GM12878 (cell line): Measurements from ENCODE around the gene ZIC5. TPM values are rescaled to one million over a fixed set of nuclear protein-coding genes. Genes with fewer than 3 reads are reported as not detected.

Experiments used
- ATAC-seq: fragments of 200-7000 bp; cut with Tn5 transposase; 3 replicates; pipeline ENCODE4 v1.9.1; 2020; ENCODE audit warnings: mild to moderate bottlenecking, moderate library complexity
- BruUV-seq: library from RNA; stranded (reverse); fragments of 400-500 nt; replicated peaks from 2 replicates; lab custom pipeline; 2021; lab: Mats Ljungman, UMichigan
- CTCF ChIA-PET: fragments of 300-600 bp; sonication (Branson Sonifier 250); formaldehyde crosslinking; extraction: SDS; loops from one replicate; lab custom pipeline; 2021; ENCODE audit warnings: inconsistent platforms; lab: Yijun Ruan, JAX
- POLR2A ChIA-PET: fragments of 350-600 bp; formaldehyde crosslinking; extraction: SDS; loops from one replicate; lab custom pipeline; 2021; ENCODE audit warnings: inconsistent platforms; lab: Charles Lee
- RAD21 ChIA-PET: fragments of 300-600 bp; sonication (Branson Sonifier 250); formaldehyde crosslinking; loops from one replicate; lab custom pipeline; 2023; ENCODE audit warnings: antibody characterized with exemption; ENCODE audit not compliant: unreplicated experiment; lab: Charles Lee
- SMC1A ChIA-PET: fragments of 300-600 bp; sonication (Branson Sonifier 250); formaldehyde crosslinking; loops from one replicate; lab custom pipeline; 2023; ENCODE audit not compliant: unreplicated experiment, uncharacterized antibody; lab: Charles Lee
- DNase-seq: peaks from one replicate; pipeline ENCODE4 v3.0.0-alpha.2; 2011; ENCODE audit warnings: low read depth, low spot score
- FAIRE-seq: peaks from 3 replicates; lab custom pipeline; 2011; peaks lifted over from hg19 to GRCh38; lab: Jason Lieb, UNC
- H2AFZ ChIP-seq: 2 replicates; pipeline ENCODE4 v1.6.0; 2011; ENCODE audit warnings: low read depth, low read length, control low read depth; ENCODE audit not compliant: control insufficient read depth
- H3K27ac ChIP-seq: 2 replicates; pipeline ENCODE4 v1.5.1; 2011; ENCODE audit warnings: control low read depth; ENCODE audit not compliant: control insufficient read depth, insufficient read depth
- H3K27me3 ChIP-seq, 2 experiments: replicated peaks in 1 of 2; 2 replicates each; pipeline versions ENCODE4 v1.6.0 to v1.6.1; 2011; ENCODE audit warnings: low read length in 1 of 2; ENCODE audit not compliant: control insufficient read depth in 2 of 2, insufficient read depth in 2 of 2
- H3K36me3 ChIP-seq, 2 experiments: 2 replicates each; pipeline ENCODE4 v1.5.1; 2011; ENCODE audit warnings: low read length in 1 of 2; ENCODE audit not compliant: control insufficient read depth in 2 of 2, insufficient read depth in 2 of 2
- H3K4me1 ChIP-seq: 2 replicates; pipeline ENCODE4 v1.6.1; 2011; ENCODE audit warnings: mild to moderate bottlenecking, low read length, moderate library complexity, mixed read lengths; ENCODE audit not compliant: control insufficient read depth, insufficient read depth
- H3K4me2 ChIP-seq: 2 replicates; pipeline ENCODE4 v1.6.0; 2011; ENCODE audit warnings: control low read depth; ENCODE audit not compliant: control insufficient read depth, insufficient read depth
- H3K4me3 ChIP-seq: fragments of 200-600 bp; sonication (generic); 2 replicates; pipeline ENCODE4 v1.5.1; 2016
- H3K79me2 ChIP-seq: 2 replicates; pipeline ENCODE4 v1.6.0; 2011; ENCODE audit warnings: low read length; ENCODE audit not compliant: control insufficient read depth, insufficient read depth
- H3K9ac ChIP-seq: 2 replicates; pipeline ENCODE4 v1.8.0; 2011; ENCODE audit warnings: low read length, control low read depth, mixed read lengths; ENCODE audit not compliant: control insufficient read depth, insufficient read depth
- H3K9me3 ChIP-seq: replicated peaks from 3 replicates; pipeline ENCODE4 v1.5.1; 2011; ENCODE audit warnings: mild to moderate bottlenecking, low read length; ENCODE audit not compliant: control insufficient read depth, insufficient read depth
- H4K20me1 ChIP-seq: 2 replicates; pipeline ENCODE4 v1.6.0; 2011; ENCODE audit not compliant: control insufficient read depth, insufficient read depth
- SUZ12 ChIP-seq: fragments of 200-600 bp; sonication (generic); IDR thresholded peaks from one replicate; pipeline ENCODE4 v1.6.1; 2018; ENCODE audit warnings: antibody characterized with exemption, mild to moderate bottlenecking; ENCODE audit not compliant: unreplicated experiment
- WGBS: methylation state at CpG from one replicate; pipeline ENCODE4 v1.1.6; 2016; ENCODE audit warnings: low lambda C conversion rate; ENCODE audit not compliant: insufficient replicate concordance, insufficient coverage; ENCODE audit errors: missing lambda C conversion rate; 5-methylcytosine and 5-hydroxymethylcytosine counted together
- in situ Hi-C: fragments of 300-500 bp; cut with MboI; formaldehyde crosslinking; loops from 9 replicates; pipeline ENCODE4 v1.14.3; 2018; ENCODE audit warnings: mixed read lengths
- intact Hi-C: fragments of 100-400 bp; cut with micrococcal nuclease; formaldehyde crosslinking; loops from one replicate; pipeline ENCODE4 v1.14.2; 2022; ENCODE audit not compliant: unreplicated experiment
- polyA plus RNA-seq, 11 experiments: library from polyadenylated mRNA; depleted of rRNA in 4 of 11; unstranded in 6 of 11; stranded (reverse) in 5 of 11; fragments of >200 nt; fragmentation: Nextera tagmentation in 4 of 11; fragmentation: Illumina TruSeq in 1 of 11; extraction: Ambion mirVana in 4 of 11; extraction: Trizol in 1 of 11; gene quantifications; 1 replicate in 1 of 11; 2 replicates in 10 of 11; pipeline versions ENCODE4 v1.2.1 to v1.2.3, GENCODE V29; 2011 to 2016; ENCODE audit warnings: inconsistent platforms in 2 of 11, missing spikeins in 2 of 11, low read depth in 1 of 11
- total RNA-seq, 4 experiments: library from RNA; depleted of rRNA in 3 of 4; stranded (reverse); fragments of >200 nt in 3 of 4; fragmentation: Illumina TruSeq in 1 of 4; extraction: Trizol in 1 of 4; gene quantifications; 2 replicates each; pipeline versions ENCODE4 v1.2.1 to v1.2.3, GENCODE V29; 2013 to 2021
- TF ChIP-seq, protein P1 (sequence below): fragments of 450-650 bp; IDR thresholded peaks from 2 replicates; pipeline ENCODE4 v1.6.1; 2017; ENCODE audit warnings: antibody characterized with exemption, mild to moderate bottlenecking, moderate library complexity

ZIC5 gene
- total and polyA plus RNA-seq, 10 of the 15 experiments (the other 5 are each of a cell fraction or from before 2014, with no cell fraction given): not detected

DNA sequence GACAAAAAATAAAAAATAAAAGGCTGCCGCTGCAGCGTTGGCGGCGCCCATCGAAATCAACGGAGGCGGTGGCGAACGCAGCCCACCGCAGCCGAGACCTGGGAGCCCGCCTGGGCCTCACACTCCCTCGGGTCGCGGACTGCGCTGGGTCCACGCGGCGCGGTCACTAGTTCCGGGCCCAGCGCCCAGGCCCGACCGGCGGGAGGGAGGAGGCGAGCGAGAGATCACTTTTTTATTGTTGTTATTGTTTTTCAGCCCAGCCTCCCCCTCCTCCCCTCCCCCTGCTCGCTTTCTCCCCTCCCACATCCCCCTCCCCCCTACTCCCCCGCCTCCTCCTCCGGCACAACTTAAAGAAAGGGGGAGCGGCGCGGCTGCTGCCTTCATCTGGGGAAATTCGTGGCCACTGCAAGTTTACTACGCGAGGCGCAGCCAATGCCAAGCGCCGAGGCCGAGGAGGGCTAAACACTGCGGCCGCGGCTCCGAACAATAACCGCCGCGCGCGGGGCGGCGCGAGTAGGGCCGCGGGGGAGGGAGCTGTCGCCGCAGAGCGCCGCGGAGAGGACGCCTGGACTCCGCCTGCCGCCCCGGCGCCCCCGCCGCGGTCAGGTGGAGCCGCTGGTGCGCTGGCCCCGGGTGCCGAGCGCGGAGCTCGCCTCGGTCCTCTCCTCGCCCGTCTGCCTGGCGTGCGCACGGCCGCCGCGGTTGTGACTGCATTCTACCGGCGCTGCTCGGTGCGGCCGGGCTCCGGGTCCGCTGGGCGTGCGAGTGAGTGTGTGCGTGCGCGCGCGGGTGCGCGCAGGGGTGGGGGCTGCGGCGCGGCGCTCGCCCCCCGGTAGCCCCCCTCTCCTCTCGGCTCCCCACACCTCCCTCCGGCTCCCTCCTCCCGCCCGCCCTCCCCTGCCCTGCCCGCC lies 9.5 kb upstream of the ZIC5 start:
- no peak for FAIRE-seq
- peaks cover 6% of the 10 kb centered on the region for H3K9me3 ChIP-seq
- H2AFZ ChIP-seq: no peak overlapping the region
- DNase-seq: no peak
- no peaks in the 10 kb centered on the region for H4K20me1 ChIP-seq
- H3K27me3 ChIP-seq: peaks cover 3 to 35% of the 10 kb centered on the region in 2 experiments
- H3K27ac ChIP-seq: no peak overlapping the region
- in situ Hi-C loops: no loop called here
- RAD21 ChIA-PET: no interaction called here
- H3K4me1 ChIP-seq: no peaks in the 10 kb centered on the region
- TF ChIP-seq, protein P1, sequence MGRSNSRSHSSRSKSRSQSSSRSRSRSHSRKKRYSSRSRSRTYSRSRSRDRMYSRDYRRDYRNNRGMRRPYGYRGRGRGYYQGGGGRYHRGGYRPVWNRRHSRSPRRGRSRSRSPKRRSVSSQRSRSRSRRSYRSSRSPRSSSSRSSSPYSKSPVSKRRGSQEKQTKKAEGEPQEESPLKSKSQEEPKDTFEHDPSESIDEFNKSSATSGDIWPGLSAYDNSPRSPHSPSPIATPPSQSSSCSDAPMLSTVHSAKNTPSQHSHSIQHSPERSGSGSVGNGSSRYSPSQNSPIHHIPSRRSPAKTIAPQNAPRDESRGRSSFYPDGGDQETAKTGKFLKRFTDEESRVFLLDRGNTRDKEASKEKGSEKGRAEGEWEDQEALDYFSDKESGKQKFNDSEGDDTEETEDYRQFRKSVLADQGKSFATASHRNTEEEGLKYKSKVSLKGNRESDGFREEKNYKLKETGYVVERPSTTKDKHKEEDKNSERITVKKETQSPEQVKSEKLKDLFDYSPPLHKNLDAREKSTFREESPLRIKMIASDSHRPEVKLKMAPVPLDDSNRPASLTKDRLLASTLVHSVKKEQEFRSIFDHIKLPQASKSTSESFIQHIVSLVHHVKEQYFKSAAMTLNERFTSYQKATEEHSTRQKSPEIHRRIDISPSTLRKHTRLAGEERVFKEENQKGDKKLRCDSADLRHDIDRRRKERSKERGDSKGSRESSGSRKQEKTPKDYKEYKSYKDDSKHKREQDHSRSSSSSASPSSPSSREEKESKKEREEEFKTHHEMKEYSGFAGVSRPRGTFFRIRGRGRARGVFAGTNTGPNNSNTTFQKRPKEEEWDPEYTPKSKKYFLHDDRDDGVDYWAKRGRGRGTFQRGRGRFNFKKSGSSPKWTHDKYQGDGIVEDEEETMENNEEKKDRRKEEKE: no peak
- peak; percentile 17 for TF ChIP-seq SUZ12
- TF ChIP-seq, all 136 proteins: peak for 1
- Histone ChIP-seq H3K4me2 (peak overlapping the region; percentile 64), H3K36me3 (no peaks in the 10 kb centered on the region), H3K4me3 (no peak overlapping the region), H3K9ac (no peak overlapping the region), H3K79me2 (no peaks in the 10 kb centered on the region)
- ChIA-PET SMC1A (no interaction called here), POLR2A (no interaction called here), CTCF (no interaction called here)
- WGBS: 70% methylated on average over 57 of the region's 110 CpGs
- peak; percentile 43 for ATAC-seq
- BruUV-seq: no TSS peak
- intact Hi-C loops: no loop called here
